Measurements from ENCODE around the gene MIPEP.
A peak's percentile ranks its signal among the peaks of the same experiment; 100 is the strongest.

MIPEP gene

GRCh38 chr13:23715092-23715761 lies 174.0 kb downstream of the MIPEP start:
- no peak for DNase-seq (ENCODE audit: low read depth)

GRCh38 chr13:23714672-23715071 lies 174.5 kb downstream of the MIPEP start:
- no peak for DNase-seq (ENCODE audit: low read depth)

- no peak for DNase-seq (ENCODE audit: low read depth)
These were observed 177.8 kb downstream of the MIPEP start for GRCh38 chr13:23711355-23711754.

- DNase-seq (ENCODE audit: low read depth) = no peak
These were observed 178.8 kb downstream of the MIPEP start for GRCh38 chr13:23710366-23710765.

- peak; percentile 45 for DNase-seq (ENCODE audit: low read depth)
These were observed 179.7 kb downstream of the MIPEP start for GRCh38 chr13:23709536-23709935.

GRCh38 chr13:23707674-23708073 lies 181.5 kb downstream of the MIPEP start:
- peak; percentile 65 for DNase-seq (ENCODE audit: low read depth)

- no peak for DNase-seq (ENCODE audit: low read depth)
These were observed 183.6 kb downstream of the MIPEP start for GRCh38 chr13:23705583-23705982.

- DNase-seq (ENCODE audit: low read depth) = no peak
These were observed 185.8 kb downstream of the MIPEP start for GRCh38 chr13:23703246-23703860.

- DNase-seq (ENCODE audit: low read depth) = no peak
These were observed 187.6 kb downstream of the MIPEP start for GRCh38 chr13:23701636-23702035.

- no peak for DNase-seq (ENCODE audit: low read depth)
These were observed 188.0 kb downstream of the MIPEP start for GRCh38 chr13:23701186-23701585.

- no peak for DNase-seq (ENCODE audit: low read depth)
These were observed 189.9 kb downstream of the MIPEP start for GRCh38 chr13:23699271-23699670.

- no peak for DNase-seq (ENCODE audit: low read depth)
These were observed 191.4 kb downstream of the MIPEP start for GRCh38 chr13:23697772-23698313.

GRCh38 chr13:23696610-23697009 lies 192.6 kb downstream of the MIPEP start:
- DNase-seq (ENCODE audit: low read depth) = no peak

GRCh38 chr13:23695711-23696464 lies 193.3 kb downstream of the MIPEP start:
- DNase-seq (ENCODE audit: low read depth) = no peak

- DNase-seq (ENCODE audit: low read depth) = no peak
These were observed 194.0 kb downstream of the MIPEP start for GRCh38 chr13:23695196-23695595.

- DNase-seq (ENCODE audit: low read depth) = no peak
These were observed 196.4 kb downstream of the MIPEP start for GRCh38 chr13:23692816-23693215.

GRCh38 chr13:23690668-23691067 lies 198.5 kb downstream of the MIPEP start:
- DNase-seq (ENCODE audit: low read depth) = no peak

- DNase-seq (ENCODE audit: low read depth) = peak; percentile 31
These were observed 200.9 kb downstream of the MIPEP start for GRCh38 chr13:23688336-23688735.

- peak; percentile 71 for DNase-seq (ENCODE audit: low read depth)
These were observed 201.6 kb downstream of the MIPEP start for GRCh38 chr13:23687614-23688013.

GRCh38 chr13:23686948-23687347 lies 202.3 kb downstream of the MIPEP start:
- DNase-seq (ENCODE audit: low read depth) = no peak

GRCh38 chr13:23685416-23685815 lies 203.8 kb downstream of the MIPEP start:
- DNase-seq (ENCODE audit: low read depth) = no peak

- DNase-seq (ENCODE audit: low read depth) = no peak
These were observed 204.6 kb downstream of the MIPEP start for GRCh38 chr13:23684647-23685046.

- no peak for DNase-seq (ENCODE audit: low read depth)
These were observed 206.1 kb downstream of the MIPEP start for GRCh38 chr13:23683084-23683483.

All from ELR (cell line).